ENCODE measurements around the gene PPP1R12C.
A peak's percentile ranks its signal among the peaks of the same experiment; 100 is the strongest.
"Not testable (repeated sequence)": the region's sequence is repeated elsewhere in the genome, so short reads cannot be mapped to it uniquely, and the experiment has no call there.

Gene PPP1R12C

GRCh38 chr19:55116859-55117662 lies at the start of gene PPP1R12C:
Gene PPP1R12C, minus strand, starts transcription at chr19:55117637. Its CDS starts 94 bp downstream, at chr19:55117543.
- DNase-seq: peak in 1 of 3 donors; percentile 39

DNA sequence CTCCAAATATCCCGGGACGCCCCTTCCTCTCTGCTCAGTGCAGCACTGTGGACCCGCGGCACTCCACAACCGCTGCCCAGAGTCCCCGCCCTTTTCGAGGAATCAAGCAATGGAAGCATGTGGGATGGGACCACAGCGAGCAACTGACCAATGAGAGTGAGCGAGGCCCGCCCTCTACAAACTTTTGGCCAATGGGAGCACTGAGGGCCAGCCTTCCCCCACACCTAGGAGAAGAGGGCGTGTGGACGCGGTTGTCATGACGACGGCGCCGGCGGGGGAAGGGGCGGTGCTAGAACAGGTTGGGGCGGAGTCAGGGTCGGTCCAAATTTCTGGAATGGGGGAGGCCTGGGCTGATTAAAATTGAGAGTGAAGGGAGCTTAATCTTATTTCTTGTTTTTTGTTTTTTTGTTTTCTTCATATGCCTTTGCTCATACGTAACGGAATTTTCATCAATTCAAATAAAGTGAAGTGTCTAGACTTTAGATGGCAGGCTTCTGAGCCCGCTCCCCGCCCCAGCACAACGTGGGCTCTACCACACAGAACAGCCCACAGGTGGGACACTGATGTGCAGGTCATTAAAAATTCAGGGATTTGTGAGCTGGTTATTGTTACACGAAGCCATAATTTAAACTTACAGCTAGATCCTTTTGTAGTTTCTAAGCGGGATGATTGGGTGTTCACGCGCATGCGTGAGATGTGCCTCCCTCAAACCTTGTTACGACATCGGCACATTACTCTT lies 49.3 kb upstream of the PPP1R12C start, which contains the start of gene DNAAF3:
DNAAF3 (minus strand) TSS at position 84 of the 739 bp plus-strand sequence. CDS start 200 bp downstream, outside the sequence.
- peak; percentile 87 to 95 (median 93) for DNase-seq

DNA sequence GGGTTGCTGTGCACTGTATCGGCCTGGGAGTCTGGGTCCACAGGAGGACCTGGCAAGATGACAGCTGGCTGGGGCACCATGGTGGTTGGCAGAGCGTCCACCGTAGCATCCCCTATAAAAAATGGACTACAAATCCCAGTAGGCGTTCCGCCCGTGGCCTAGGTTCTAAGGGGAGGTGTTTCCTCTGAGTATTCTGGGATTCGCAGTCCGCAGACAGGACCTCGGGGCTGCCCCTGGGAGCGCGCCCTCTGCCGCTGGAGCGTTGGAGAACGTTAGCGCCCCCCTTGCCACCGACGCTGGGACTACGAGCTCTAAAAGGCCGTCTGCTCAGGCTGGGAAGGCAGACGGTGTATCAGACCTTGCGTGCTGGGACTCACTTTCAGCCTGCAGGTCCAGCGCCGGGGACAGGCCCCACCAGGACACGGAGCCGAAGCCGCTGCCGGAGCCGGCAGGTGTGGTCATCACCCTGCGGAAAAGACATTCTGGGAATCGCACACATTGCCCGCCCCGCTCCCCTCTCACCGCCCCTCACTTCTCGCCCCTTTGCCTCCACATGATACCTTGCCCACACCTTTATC lies 48.6 kb upstream of the PPP1R12C start:
- DNase-seq: peak; percentile 54 to 82 (median 69)

- DNase-seq: no peak
These were observed 44.3 kb upstream of the PPP1R12C start for GRCh38 chr19:55161571-55162322.

DNA sequence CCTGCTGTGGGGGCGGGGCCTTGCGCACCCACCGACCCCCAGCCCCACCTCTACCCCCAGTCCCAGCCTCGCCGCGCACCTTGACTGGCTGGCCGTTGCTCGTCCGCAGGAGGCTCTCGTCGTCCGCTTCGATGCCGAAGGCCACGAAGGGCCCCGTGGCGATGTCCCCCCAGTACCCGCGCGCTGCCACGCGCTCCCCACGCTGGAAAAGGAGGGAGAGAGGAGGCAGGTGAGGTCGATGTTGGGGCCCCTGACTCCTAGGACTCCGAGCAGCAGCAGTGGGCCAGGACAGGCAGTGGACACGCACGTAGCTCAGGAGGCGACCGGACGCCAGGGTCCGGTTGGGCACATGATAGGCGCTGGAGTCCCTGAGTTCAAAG lies 43.5 kb upstream of the PPP1R12C start:
- no peak for DNase-seq

DNA sequence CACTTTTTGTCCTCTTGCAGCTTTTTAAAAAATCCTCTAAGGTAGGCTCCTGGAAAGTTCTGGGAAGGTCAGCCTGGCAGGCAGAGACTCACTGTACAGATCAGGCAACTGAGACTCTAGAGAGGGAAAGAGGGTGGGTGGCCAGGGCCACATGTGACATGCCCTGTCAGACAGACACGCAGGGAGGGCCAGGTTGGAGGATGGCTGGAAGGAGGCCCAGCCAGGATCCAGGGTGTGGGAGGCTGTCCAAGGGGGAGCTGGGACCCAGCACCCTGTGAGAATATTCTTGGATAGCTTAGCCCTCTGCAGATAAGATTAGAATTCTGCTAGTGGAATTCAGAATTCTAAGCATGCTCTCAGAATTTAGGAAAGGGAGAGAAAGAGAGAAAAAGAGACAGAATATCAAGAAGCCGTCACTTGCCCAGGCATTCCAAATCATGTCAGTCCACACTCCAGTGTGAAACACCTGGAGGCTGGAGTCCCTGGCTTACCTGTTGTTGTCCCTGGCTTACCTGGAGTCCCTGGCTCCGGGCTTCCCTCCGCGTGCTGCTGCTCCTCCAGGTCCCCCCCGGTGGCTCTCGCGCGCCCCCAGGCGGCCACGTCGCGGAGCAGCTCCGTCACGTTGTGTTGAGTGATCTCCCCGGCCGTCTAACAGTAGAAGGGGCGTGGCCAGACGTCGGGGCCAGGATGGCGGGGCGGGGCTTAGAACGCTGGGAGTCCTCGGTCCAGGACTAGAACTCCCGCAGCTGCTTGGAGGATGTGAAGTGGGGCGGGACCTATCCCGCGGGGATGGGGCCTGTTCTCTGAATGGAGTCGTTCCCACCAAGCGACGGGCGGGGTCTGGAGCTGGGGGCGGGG lies 42.9 kb upstream of the PPP1R12C start:
- DNase-seq: peak; percentile 92 to 96 (median 94)

GRCh38 chr19:55158848-55159749 lies 41.7 kb upstream of the PPP1R12C start:
- no peak for DNase-seq

- DNase-seq: no peak
These were observed 41.0 kb upstream of the PPP1R12C start for GRCh38 chr19:55158423-55158822.

DNA sequence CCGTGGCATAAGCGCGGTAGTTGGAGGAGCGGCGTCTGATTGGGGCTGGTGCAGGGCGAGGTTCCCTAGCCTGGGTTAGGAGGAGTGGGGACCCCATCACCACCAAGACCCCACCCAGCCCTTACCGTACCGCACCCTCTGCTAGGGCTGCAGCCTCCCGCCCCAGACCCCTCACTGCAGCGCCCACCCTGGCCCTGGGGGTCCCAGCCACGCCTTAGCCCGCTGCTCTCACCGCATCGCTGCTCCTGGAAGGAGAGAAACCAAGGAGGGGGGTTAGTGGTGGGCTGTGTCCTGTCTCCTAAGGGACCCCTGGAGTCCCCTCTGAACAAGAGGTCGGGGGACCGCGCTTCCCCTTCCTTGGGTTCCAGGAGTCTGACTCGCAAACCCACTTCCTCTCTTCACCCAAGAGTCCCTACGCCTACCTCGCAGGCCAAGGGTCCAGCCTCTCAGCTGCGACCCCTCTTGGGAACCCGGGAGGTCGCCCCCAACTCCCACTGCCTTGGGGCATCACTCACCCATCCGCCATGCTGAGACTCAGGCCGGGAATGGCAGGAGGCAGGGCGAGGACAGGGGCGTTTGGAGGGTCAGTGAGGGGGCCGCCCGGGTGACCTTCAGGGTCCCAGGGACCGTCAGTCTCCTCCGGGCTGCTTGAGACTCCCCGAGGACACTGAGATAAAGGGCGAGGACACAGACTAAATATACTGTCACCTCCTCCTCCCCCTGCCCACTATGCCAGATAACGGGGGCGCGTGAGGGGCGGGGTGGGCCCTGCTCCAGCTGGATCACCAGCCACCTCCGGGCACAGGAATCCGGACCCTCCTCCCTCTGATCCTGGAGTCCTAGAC lies 39.8 kb upstream of the PPP1R12C start, which contains the start of gene TNNI3:
TNNI3 (minus strand) TSS at position 669 of the 845 bp plus-strand sequence; CDS start at position 526, 143 bp downstream.
- DNase-seq: no peak

DNA sequence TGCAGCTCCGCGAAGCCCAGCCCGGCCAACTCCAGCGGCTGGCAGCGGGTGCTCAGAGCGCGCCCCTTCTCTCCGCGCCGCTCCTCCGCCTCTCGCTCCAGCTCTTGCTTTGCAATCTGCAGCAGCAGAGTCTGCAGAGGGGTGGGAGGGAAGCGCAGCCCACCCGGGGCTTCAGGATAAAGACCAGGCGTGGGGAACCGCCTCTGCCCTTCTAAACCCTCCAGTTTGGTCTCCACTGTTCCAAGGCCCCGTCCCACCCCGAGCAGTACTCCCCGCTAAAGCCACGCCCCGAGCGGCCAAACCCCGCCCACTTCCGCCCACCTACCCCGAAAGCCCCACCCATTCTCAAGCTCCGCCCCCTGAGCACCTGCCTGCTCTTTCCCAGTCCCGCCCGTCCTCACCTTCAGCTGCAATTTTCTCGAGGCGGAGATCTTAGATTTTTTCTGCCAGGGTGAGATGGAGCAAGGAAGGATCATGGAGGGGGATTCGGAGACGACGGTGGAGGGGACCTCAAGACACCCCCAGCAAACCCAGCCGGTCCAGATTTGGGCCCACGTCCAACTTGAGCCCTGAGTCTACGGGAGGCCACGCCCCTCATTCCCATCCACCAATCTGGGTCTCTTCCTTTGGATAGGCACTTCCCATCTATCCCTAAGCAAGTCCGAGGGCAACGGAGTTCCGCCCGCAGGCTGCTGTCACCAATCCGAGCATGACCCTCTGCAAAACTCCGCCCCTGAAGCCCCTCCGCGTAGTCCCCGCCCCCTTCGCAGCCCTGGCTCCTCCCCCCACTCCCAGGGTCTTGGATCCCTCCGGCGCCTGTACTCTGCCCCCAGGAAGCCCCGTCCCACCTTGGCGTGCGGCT lies 39.0 kb upstream of the PPP1R12C start:
- peak; percentile 28 to 40 (median 39) for DNase-seq

GRCh38 chr19:55155784-55156183 lies 38.3 kb upstream of the PPP1R12C start:
- not testable (repeated sequence) for DNase-seq

GRCh38 chr19:55153652-55154264 lies 36.3 kb upstream of the PPP1R12C start:
- DNase-seq: no peak

DNA sequence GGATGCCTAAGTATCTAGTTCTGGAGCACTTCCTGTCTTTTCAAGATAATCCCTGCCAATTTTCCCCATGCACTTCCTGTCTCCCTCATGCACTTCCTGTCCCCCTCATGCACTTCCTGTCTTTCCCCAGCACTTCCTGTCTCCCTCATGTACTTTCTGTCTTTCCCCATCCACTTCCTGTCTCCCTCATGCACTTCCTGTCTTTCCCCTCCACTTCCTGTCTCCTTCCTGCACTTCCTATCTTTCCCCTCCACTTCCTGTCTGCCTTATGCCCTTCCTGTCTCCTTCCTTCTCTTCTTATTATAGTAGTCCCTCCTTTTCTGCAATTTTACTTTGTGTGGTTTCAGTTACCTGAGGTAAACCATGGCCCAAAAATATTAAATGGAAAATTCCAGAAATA lies 34.6 kb upstream of the PPP1R12C start:
- DNase-seq: no peak

GRCh38 chr19:55149078-55150003 lies 31.9 kb upstream of the PPP1R12C start, which contains the start of gene TNNT1:
Gene TNNT1, minus strand, starts transcription at chr19:55149206. Its CDS starts 2,049 bp downstream, at chr19:55147157.
- DNase-seq: no peak

DNA sequence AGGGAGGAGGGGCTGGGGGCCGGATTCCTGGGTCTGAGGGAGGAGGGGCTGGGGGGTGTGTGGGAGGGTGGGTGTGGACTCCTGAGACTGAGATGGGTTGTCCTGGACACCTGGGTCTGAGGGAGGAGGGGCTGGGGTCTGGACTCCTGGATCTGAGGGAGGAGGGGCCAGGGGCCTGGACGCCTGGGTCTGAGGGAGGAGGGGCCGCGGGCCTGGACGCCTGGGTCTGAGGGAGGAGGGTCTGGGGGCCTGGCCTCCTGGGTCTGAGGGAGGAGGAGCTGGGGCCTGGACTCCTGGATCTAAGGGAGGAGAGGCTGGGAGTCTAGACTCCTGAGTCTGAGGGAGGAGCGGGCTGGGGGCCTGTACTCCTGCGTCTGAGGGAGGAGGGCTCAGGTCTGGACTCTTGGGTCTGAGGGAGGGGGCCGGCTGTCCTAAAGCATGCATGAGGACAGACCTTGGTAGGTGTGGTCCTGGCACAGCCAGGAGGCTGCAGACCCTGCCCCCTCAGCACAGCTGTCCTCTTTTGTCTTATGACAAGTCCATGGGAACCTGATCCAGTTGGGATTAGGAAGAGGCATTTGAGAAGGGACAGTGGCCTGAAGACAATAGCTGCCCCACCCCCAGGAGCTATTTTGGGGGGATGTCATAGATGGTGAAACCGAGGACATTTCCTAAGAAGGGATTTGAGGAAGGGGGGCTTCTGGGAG lies 30.3 kb upstream of the PPP1R12C start:
- no peak for DNase-seq

DNA sequence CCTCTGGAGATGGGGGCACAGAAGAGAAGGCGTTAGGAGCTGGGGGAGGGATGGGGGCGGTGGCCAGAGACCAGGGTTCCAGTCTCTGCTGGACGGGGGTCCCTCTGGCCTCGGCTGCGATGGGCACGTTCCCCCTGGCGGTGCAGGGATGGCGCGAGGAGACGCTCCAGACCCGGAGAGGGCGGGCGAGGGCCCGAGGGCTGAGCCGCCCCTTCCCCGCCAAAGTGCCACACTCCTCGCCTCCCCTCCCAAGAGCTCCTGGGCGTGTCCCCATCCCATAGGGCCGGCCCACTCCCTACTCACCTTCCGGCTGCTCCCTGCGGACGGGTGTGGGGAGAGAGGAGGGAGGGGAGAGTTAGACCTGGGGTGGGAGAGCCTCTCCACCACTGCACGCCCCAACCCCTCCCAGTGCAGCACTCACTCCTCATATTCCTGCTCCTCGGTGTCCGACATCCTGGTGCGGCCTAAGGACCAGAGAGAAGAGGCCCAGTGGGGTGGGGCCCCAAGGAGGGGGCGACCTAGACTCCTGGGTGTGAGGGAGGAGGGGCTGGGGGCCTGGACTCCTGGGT lies 29.4 kb upstream of the PPP1R12C start:
- no peak for DNase-seq
